Renal cortical epithelial cell (primary cell): Measurements from ENCODE around the gene RUVBL1. TPM values are rescaled to one million over a fixed set of nuclear protein-coding genes. Genes with fewer than 3 reads are reported as not detected.

Experiments
- DNase-seq: peaks from one replicate; pipeline ENCODE4 v3.0.0-alpha.2; 2011; ENCODE audit warnings: low read depth
- total RNA-seq: library from RNA; depleted of rRNA; stranded (reverse); fragments of >200 nt; gene quantifications from 2 replicates; pipeline ENCODE4 v1.2.3, GENCODE V29; 2014

RUVBL1 gene
- total RNA-seq, 1 donor from 2014 or later: 79.1 TPM

DNA sequence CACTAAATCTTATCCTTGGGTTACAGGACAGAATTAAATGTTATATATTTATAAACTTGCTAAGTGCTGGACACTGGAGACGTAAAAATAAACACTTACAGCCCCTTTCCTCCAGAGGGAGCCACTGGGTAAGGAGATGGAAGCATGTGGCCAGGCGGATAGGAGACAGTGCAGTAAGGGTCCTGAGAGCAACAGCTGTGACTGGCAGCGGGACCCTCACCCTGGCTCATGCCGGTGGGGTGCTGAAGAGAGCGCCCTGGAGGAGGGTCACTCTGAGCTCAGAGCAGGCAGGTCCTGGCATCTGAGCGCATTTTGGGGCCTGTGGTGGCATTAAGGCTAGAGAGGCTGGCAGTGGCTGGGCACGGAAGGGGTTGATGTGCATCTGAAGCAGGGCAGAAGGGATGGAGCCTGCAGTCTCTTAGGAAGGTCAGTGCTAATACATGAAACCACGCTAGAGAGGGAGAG lies 55.4 kb downstream of the RUVBL1 start:
- peak; percentile 52 for DNase-seq

DNA sequence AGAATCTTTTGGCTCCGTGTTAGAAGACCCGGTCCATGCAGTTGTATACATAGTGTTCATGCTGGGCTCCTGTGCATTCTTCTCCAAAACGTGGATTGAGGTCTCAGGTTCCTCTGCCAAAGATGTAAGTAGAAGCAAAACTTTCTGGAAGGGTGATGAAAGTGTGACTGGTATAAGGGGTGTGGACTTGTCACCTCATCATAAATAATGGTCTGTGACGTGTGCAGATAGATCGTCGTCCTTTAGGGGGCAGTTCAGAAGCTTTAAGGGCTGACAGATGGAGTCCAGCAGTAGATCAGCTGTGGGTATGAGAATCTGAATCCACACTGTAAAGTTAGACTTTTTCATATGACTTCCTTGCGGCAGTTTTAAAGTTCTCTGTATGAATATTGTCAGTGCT lies 56.1 kb downstream of the RUVBL1 start:
- no peak for DNase-seq

DNA sequence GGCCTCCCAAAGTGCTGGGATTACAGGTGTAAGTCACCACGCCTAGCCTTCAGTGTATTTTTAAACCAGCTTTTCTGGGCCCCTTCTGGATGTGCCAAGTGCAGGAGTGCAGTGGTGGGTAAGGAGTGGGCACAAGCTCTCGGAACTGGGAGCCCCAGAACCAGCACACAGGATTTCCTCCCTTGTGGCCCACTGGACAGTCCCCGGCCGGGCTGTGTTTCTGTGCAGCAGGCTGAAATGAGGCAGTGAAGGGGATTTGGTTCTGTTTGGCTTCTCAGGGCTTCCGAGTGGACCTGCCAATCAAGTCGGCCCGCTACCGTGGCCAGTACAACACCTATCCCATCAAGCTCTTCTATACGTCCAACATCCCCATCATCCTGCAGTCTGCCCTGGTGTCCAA lies 56.9 kb downstream of the RUVBL1 start:
- DNase-seq: no peak

DNA sequence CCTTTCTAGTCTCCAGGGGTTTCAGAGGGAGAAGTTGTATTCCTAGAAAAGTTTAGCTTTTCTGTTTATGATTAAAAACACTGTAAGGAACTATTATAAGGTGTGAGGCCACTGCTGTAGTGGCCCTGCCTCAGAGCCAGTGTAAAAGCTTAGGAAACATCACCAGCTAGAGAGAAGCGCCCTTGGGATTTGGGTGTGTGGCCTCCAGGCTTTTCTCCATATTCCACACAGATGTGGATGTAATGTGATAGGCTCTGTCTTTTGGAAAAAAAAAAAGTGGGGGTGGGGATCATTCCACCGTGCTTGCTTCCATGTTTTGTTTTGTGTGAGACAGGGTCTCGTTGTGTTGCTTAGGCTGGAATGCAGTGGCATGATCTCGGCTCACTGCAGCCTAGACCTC lies 57.5 kb downstream of the RUVBL1 start:
- DNase-seq: no peak

- no peak for DNase-seq
These were observed 58.6 kb downstream of the RUVBL1 start for GRCh38 chr3:128064962-128065361.

DNA sequence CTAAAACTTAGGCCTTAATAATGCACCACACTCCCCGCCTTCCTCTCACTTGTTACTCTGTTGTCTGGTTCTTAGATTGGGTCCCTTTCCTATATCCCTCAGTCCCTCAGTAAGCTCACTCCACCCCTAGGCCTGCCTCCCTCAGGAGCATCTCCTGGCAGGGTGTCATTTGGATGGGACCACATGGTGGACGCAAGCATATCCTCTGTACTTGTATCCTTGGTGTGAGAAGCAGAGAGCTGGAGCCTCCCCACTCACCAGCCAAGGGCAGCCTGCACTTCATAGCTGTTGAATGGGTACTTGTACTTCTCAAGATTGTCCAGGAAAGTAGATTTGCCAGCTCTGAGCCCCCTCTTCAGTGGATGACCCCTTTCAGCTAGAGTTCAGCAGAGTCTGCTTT lies 59.7 kb downstream of the RUVBL1 start:
- no peak for DNase-seq

GRCh38 chr3:128062033-128062745 lies 61.4 kb downstream of the RUVBL1 start:
- DNase-seq: no peak

DNA sequence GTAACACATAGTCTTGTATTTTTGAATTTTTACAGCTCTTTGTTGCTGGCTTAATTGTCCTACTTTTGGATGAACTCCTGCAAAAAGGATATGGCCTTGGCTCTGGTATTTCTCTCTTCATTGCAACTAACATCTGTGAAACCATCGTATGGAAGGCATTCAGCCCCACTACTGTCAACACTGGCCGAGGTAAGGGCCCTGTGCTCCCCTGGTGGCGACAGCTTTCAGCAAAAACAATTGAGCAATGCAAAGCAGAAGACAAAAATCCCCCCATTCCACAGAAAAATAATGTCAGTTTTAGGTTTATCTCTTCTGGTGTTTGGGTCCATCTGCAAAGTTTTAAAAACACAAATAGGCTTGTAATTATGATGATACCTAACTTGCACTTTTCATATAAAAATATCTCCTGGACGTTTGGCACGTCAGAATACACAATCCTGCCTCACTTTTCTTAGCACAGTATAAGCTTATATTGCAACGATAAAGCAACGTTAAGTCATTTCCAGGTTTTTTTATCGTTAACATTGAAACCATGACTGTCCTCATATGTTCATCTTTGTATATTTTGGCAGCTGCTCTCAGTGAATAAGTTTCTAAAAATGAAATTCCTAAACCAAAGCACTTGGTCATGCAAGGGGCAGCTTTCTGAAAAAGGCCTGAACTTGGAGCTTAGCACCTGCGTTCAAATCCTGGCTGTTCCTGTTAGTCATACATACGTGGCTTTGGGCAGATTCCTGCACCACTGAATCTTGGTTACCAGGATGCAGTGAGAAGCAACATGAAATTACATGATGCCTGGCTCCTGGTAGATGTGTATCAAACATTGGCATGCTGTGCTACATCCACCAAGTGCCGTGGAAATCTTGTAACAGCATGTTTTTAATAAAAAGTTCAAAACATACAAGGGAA lies 62.9 kb downstream of the RUVBL1 start:
- DNase-seq: no peak

- DNase-seq: no peak
These were observed 67.4 kb downstream of the RUVBL1 start for GRCh38 chr3:128056258-128056657.

DNA sequence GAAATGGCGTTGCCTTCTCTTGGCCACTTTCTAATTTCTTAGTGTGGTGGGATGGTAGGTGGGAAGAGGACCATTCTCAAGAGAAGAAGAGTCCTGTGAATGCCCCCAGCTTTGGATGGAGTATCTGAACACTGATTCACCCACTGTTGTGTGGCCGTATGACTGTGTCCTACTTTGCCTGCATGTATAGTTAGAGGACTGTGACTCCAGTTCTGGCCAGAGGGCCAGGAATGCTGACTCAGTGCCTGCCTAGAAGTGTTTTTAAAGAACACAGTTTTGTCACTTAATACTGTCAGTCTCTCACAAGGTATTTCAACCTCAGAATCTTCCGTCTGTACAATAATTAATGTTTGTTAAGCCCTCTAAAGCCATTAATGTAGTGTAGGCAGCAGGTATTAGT lies 69.2 kb downstream of the RUVBL1 start:
- peak; percentile 76 for DNase-seq

- DNase-seq: no peak
These were observed 70.0 kb downstream of the RUVBL1 start for GRCh38 chr3:128053614-128054013.

DNA sequence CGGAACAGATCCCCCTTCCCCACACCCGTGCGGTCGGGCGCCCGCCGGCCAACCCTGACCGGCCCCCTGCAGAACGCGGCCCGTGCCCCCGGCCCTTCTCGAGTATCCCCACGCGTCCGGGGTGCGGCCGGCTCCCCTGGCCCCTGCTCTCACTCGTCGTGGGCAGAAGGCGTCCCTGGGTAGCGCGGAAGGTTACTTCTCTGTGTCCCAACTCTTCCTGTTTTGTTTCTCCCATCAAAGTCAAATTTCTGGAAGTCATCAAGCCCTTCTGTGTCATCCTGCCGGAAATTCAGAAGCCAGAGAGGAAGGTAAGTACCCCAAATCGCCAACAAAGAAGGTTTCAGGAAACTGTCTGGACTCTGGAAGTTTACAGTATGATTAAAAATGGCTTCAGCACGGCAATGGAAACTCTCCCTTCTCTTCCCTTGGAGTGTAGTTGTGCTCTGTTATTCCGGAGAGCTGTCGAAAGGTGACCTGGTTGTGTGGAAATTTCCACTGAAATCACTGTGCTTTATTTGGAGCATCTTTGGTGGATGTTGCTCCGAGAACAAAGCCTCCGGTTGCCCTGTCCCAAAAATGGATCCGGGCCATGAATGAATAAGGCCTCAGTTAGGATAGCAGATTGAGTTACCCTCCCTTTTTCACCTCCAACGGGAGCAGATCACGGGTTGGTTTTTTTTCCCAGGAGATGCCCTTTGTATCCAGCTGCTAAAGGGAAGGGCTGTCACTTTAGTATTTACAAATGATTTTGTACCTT lies 70.8 kb downstream of the RUVBL1 start:
- no peak for DNase-seq

DNA sequence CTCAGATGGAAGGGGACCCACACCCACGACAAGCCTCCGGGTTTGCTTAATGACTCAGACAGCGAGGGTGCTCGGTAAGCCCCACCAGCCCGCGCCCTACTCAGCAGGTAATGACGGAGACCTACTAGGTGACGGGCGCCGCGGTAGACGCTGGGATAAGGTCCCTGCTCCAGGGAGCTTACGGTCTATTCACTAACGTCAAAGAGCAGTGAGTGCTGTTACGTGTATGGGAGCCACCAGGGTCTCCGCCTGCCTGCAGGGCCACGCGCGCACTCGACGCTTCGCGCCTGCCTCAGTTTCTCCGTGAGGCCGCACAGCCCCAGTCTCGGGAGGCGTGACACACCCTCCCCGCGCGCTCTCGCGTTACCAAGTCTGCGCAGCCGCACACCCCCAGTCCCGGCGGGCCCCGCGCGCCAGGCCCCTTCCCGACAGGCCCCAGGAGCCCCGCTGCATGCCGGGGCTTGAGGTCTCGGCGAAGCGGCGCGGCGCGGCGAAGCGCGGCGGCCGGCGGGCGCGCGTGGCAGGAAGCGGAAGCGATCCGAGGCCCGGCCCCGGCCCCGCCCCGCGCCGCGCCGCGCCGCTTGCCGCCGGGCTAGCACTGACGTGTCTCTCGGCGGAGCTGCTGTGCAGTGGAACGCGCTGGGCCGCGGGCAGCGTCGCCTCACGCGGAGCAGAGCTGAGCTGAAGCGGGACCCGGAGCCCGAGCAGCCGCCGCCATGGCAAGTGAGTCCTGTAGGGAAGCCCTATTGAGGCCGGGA lies 71.6 kb downstream of the RUVBL1 start, which contains the start of gene SEC61A1:
TSS of gene SEC61A1 (plus strand) at position 601 of the 758 bp plus-strand sequence. CDS start at position 717, 116 bp downstream.
- DNase-seq: peak; percentile 78

DNA sequence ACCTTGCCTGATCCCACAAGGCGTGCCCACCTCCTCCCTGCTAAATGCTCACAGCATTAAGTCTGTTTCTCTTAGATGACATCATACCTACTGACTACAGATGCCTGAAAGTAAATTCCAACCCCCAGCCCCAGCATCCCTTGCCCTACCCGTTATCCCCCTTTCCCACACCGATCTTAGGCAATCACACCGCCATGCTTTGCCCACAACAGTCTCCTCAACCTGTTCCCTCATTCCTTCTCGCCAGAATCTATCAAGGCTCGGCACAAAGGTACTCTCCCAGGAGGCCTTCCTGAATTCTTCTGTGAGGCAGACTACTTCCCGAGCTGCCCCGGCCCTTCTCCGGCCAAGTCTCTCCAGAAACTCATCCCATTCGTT lies 72.2 kb downstream of the RUVBL1 start:
- peak; percentile 41 for DNase-seq

- no peak for DNase-seq
These were observed 73.0 kb downstream of the RUVBL1 start for GRCh38 chr3:128050597-128050996.

- no peak for DNase-seq
These were observed 82.3 kb downstream of the RUVBL1 start for GRCh38 chr3:128041344-128041743.

DNA sequence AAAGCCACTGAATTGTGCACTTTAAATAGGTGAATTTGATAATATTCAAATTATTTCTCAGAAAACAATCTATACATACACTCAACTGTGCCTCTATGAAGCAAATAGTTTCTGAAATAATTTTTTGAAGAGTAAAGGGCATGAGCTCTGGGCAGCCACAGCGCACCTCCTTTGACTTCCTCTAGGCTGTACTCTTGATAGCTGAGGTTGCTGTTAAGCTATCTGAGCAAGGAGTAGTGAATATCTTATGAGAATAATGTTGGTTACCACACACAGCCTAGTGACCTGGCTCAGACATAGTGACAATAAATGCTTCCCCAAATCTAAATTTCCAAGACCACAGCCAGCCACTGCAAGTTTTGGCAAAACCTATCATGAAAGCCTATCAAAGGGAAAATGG lies 83.0 kb downstream of the RUVBL1 start:
- no peak for DNase-seq

DNA sequence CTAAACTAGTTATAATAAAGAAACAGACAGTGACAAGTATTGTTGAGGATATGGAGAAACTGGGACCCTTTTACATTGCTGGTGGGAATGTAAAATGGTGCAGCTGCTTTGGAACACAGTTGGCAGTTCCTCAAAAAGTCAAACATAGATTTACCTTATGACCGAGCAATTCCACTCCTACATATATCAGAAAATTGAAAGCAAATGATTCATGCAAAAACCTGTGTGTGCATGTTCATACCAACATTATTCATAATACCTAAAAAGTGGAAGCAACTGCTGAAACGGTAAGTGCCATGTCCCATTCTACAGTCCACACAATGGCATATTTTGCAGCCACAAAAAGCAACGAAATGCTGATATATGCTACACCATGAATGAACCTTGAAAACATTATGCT lies 83.6 kb downstream of the RUVBL1 start:
- DNase-seq: no peak

DNA sequence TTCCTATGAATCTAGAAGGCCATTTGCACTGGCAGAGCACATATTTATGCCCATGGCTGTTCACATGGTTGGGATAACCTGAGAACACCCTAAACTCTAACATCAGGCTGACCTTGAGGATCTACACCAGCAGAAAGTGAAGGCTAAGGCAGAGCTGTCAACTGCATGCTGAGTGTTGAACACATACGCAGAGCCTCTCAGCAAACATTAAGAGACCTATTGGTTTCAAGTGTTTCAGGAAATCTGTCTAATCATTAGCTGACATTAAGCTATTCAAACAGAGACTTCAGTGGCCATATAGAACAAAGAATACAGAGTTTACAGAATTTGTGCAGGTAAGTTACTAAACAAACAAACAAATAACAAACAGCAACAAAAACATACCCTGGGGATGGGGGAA lies 87.5 kb downstream of the RUVBL1 start:
- peak; percentile 63 for DNase-seq

DNA sequence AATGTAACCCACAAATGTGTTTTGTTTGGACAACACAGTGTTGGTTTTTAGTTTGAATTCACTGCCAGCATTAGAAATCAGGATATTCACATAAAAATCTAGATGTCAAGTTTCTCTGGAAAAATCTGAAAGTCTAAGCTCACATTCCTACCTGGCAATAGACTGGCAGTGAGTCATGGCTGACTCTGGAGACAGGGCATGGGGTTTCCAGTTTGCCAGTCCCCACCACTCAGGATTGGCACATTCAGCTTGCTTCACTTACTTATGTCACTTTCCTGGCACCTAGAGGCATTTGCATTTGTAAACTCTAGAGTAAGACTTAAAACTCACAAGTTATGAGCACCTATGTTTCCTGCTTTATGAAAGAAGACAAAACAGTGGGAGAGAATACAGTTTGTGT lies 90.5 kb downstream of the RUVBL1 start:
- peak; percentile 90 for DNase-seq
